SK-N-MC (cell line): ENCODE data around the gene TUBGCP3.

Experiments
- EZH2 ChIP-seq: fragments of 200-600 bp; sonication (generic); IDR thresholded peaks from one replicate; pipeline ENCODE4 v1.6.1; 2017; ENCODE audit warnings: antibody characterized with exemption
- POLR2AphosphoS5 ChIP-seq: IDR thresholded peaks from 2 replicates; pipeline ENCODE4 v1.6.1; 2012; ENCODE audit warnings: mild to moderate bottlenecking, low read depth, low read length, borderline replicate concordance

GRCh38 chr13:112467236-112467635 lies 120.7 kb downstream of the TUBGCP3 start:
- TF ChIP-seq EZH2, result no peak
- no peak for TF ChIP-seq POLR2AphosphoS5
